Small intestine (tissue), 7 donors: ENCODE measurements around the gene RGS10. TPM values are rescaled to one million over a fixed set of nuclear protein-coding genes. Genes with fewer than 3 reads are reported as not detected.

Experiments
- DNase-seq, 2 donors: peaks; one replicate each; pipeline versions ENCODE4 v3.0.0 to v3.0.0-alpha.2; 2013
- FAIRE-seq: peaks from 2 replicates; lab custom pipeline; 2012; peaks lifted over from hg19 to GRCh38; lab: Jason Lieb, UNC
- H3K27ac ChIP-seq, 3 donors: one replicate each; pipeline ENCODE4 v1.5.1; 2013; ENCODE audit warnings: low read length in 2 of 3, mild to moderate bottlenecking in 2 of 3, control low read depth in 1 of 3, inconsistent platforms in 1 of 3, low read depth in 1 of 3, moderate library complexity in 1 of 3
- H3K27me3 ChIP-seq, 3 donors: one replicate each; pipeline ENCODE4 v1.6.1; 2013; ENCODE audit warnings: low read length in 3 of 3, inconsistent platforms in 1 of 3; ENCODE audit not compliant: control insufficient read depth in 3 of 3, insufficient read depth in 3 of 3
- H3K36me3 ChIP-seq, 3 donors: one replicate each; pipeline ENCODE4 v1.6.1; 2013; ENCODE audit warnings: low read length in 3 of 3, inconsistent platforms in 1 of 3, low read depth in 1 of 3, mild to moderate bottlenecking in 1 of 3, moderate library complexity in 1 of 3; ENCODE audit not compliant: control insufficient read depth in 3 of 3, insufficient read depth in 2 of 3
- H3K4me1 ChIP-seq, 3 donors: one replicate each; pipeline ENCODE4 v1.6.1; 2013; ENCODE audit warnings: low read length in 2 of 3, inconsistent platforms in 1 of 3, low read depth in 1 of 3, mild to moderate bottlenecking in 1 of 3, moderate library complexity in 1 of 3; ENCODE audit not compliant: control insufficient read depth in 3 of 3, insufficient read depth in 2 of 3
- H3K4me3 ChIP-seq, 3 donors: one replicate each; pipeline ENCODE4 v1.5.1; 2013; ENCODE audit warnings: low read length in 3 of 3, control low read depth in 1 of 3, inconsistent platforms in 1 of 3, low read depth in 1 of 3, mild to moderate bottlenecking in 1 of 3, moderate library complexity in 1 of 3
- H3K9me3 ChIP-seq, 2 donors: one replicate each; pipeline ENCODE4 v1.6.1; 2013; ENCODE audit warnings: low read depth in 1 of 2, low read length in 1 of 2; ENCODE audit not compliant: control insufficient read depth in 2 of 2, insufficient read depth in 1 of 2
- WGBS, 3 donors: extraction: QIAGEN DNeasy Blood & Tissue Kit; methylation state at CpG; one replicate each; pipeline ENCODE4 v1.1.7; 2013; 5-methylcytosine and 5-hydroxymethylcytosine counted together
- polyA plus RNA-seq, 4 donors: library from polyadenylated mRNA; stranded (reverse) in 3 of 4; unstranded in 1 of 4; fragments of 200-250 nt in 3 of 4; fragments of 120-200 nt in 1 of 4; gene quantifications; one replicate each; pipeline versions ENCODE4 v1.2.1 to v1.2.3, GENCODE V29; 2013
- donor health status: healthy with polysubstance abuse.
- donor health status: control.
- donor health status: control.
- donor health status: Bipolar disorder and iron deficiency.
- donor health status: healthy.

The RGS10 gene
- polyA plus RNA-seq, 4 donors, result 9.6 to 77.8 (median 41.1) TPM

DNA sequence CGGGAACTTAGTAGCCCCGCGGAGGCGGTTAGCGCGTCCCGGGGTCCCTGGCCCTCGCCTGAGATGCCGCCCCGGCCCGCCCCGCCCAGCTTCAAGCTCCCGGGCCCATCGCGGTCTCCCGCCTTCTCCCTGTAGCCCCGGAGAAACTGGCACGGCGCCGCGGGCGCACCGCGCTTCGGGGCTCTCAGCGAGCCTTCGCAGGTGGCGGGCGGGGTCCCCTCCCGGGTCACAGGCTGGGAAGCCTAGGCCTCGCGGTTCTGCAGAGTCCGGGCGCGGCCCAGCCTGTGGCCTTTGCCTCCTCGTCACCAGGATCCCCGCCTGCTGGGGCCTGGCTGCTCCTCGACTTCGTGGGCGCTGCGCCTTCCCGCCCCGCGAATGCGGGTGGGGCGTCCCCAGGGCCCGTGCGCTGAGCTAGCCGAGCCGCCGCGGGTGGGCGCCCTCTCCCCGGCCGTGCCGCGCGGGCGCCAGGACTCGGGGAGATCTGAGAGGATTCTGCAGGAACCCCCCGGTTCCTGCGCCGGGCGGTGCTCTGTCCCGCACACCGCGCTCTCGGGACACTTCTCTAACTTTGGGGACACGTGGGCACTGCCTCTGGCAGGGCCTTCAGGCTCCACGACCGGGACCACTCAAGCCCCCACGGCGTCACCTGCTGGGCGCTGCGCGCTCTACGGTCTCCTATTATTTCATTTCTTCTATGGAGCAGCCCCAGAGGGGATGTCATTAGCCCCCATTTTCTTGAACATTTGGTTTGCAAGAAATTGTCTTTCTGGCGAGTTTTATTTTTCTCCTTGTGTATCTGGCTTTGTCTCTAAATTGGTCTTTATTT lies 682 bp upstream of the RGS10 start:
- H3K36me3 ChIP-seq, result no peaks in the 10 kb centered on the region
- WGBS, 3 donors, result 1% methylated on average over 54 to 78 of the region's 78 CpGs
- peak; percentile 68 to 84 for DNase-seq
- H3K4me1 ChIP-seq, result no peaks in the 10 kb centered on the region
- no peak for FAIRE-seq
- H3K27ac ChIP-seq, result peak overlapping the region in 2 of 3 donors; percentile 36 to 71
- H3K27me3 ChIP-seq, result peaks cover 0 to 49% (median 0%) of the 10 kb centered on the region in 3 donors
- peak overlapping the region; percentile 32 to 69 (median 41) for H3K4me3 ChIP-seq
- H3K9me3 ChIP-seq, result no peaks in the 10 kb centered on the region

DNA sequence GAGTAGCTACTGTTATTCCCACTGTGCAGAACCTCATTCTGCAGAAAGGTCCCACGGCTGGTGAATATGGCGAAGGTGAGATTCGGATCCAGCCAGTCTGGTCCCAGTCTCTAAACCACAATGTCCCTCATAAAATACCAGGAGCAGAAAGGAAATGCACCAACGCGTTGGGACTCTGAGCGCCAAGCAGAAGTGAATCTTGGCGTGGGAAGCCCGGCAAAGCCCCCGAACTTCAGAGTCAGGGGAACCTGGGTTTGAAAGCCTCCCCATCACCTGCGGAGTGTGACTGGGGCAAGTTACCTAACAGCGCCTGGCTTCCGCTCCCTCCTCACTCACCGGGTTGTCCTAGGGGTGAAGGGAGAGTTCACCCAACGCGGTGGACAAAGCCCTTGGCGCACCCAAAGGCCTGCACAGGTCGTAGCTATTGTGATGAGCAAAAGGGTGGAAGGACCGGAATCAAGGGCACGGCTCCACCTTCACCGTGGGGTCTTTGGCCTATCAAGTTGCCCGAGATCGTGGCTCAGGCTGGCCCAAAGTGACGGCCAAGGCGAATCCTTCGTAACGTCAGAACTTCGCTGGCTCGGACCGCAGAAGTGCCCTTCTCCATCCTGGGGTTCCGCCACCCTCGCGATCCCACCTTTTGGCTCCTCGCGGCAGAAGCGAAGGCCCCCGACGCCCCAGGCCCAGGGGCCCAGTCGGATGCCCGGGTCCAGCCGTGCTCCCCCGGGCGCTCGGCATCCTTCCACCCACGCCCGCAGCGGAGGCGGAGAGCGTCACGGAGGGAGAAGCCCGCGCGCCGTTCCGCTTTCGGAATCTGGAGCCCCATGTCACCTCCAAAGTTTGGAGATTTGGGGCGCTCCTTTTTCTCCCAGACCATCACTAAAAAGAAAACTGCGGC lies 811 bp downstream of the RGS10 start:
- no peaks in the 10 kb centered on the region for H3K9me3 ChIP-seq
- WGBS, 3 donors, result 13 to 30% (median 20%) methylated on average over 57 of the region's 57 CpGs
- H3K27ac ChIP-seq, result peak overlapping the region; percentile 51 to 67 (median 65)
- peak overlapping the region; percentile 56 to 69 (median 68) for H3K4me3 ChIP-seq
- no peaks in the 10 kb centered on the region for H3K36me3 ChIP-seq
- DNase-seq (peak in 1 of 2 donors; percentile 24), FAIRE-seq (no peak)
- peaks cover 0 to 45% (median 0%) of the 10 kb centered on the region in 3 donors for H3K27me3 ChIP-seq
- H3K4me1 ChIP-seq, result no peaks in the 10 kb centered on the region

DNA sequence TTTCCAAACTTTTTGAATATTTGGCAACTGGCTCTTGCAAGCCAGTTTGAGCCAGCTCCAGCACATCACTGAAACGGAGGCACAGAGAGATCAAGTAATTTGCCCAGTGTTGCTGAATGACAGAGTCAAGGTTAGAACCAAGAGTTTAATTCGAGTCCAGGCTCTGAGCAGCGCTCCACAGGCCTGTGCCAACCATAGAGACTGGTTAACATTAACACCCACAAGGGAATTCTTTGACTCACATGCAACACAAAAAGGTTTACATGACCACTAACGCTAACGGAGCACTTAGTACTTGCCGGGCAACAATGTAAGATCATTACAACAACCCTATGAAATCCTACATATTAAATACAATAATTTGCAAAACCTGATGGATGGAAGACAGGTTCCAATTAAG lies 1.5 kb downstream of the RGS10 start:
- peaks cover 0 to 49% (median 0%) of the 10 kb centered on the region in 3 donors for H3K27me3 ChIP-seq
- DNase-seq (no peak), FAIRE-seq (no peak)
- H3K4me3 ChIP-seq, result peak overlapping the region; percentile 1 to 69 (median 56)
- peaks cover 0 to 3% (median 0%) of the 10 kb centered on the region in 3 donors for H3K36me3 ChIP-seq
- H3K4me1 ChIP-seq, result no peaks in the 10 kb centered on the region
- WGBS, 3 donors, result 45 to 54% (median 50%) methylated on average over 6 of the region's 6 CpGs
- H3K9me3 ChIP-seq, result no peaks in the 10 kb centered on the region
- no peak overlapping the region for H3K27ac ChIP-seq

DNA sequence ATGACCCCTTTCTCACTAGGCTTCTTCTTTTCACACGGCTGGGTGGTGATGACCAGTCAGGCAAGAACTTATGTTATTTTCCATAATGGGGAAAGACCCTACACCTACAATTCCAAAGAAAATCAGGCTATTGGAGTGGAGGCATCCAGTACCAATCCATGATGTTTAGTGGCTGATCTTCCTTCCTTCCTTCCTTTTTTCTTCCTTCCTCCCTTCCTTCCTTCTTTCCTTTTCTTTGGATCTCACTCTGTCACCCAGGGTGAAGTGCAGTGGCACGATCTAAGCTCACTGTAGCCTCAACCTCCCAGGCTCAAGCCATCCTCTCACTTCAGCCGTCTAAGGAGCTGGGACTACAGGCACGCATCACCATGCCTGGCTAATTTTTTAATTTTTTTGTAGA lies 2.5 kb downstream of the RGS10 start:
- no peak overlapping the region for H3K4me3 ChIP-seq
- H3K36me3 ChIP-seq, result peaks cover 0 to 3% (median 0%) of the 10 kb centered on the region in 3 donors
- H3K27me3 ChIP-seq, result peaks cover 0 to 45% (median 0%) of the 10 kb centered on the region in 3 donors
- FAIRE-seq (no peak), DNase-seq (no peak)
- H3K9me3 ChIP-seq, result no peaks in the 10 kb centered on the region
- peak overlapping the region in 1 of 3 donors; percentile 36 for H3K27ac ChIP-seq
- 81 to 88% (median 84%) methylated on average over 4 of the region's 4 CpGs for WGBS, 3 donors
- H3K4me1 ChIP-seq, result no peaks in the 10 kb centered on the region

DNA sequence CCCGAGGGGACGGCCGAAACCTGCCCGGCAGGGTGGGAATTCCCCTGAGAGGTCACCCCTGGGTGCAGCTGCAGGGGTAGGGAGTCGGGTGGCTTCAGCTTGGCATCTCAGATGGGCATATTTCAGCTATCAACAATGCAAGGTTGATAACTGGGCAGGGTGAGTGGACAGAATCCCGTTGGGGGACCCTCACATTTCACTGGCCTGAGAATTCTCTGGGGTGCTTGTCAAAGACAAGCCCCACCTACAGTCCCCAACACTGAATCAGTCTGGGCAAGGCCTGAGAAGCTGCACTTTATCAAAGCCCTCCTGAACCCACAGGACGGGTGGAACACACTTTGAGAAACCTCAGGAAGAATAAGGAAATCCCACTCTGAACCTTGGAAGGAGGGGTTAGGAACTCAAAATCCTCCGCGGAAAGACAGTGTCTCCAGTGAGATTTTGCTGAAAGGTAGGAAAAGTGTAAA lies 3.1 kb downstream of the RGS10 start:
- Histone ChIP-seq H3K27ac (peak overlapping the region in 1 of 3 donors; percentile 53), H3K9me3 (no peaks in the 10 kb centered on the region), H3K4me1 (no peaks in the 10 kb centered on the region), H3K4me3 (no peak overlapping the region), H3K36me3 (peaks cover 0 to 3% (median 0%) of the 10 kb centered on the region in 3 donors), H3K27me3 (peaks cover 0 to 41% (median 0%) of the 10 kb centered on the region in 3 donors)
- WGBS, 3 donors, result 57 to 60% (median 58%) methylated on average over 9 of the region's 9 CpGs
- FAIRE-seq, result no peak
- no peak for DNase-seq

DNA sequence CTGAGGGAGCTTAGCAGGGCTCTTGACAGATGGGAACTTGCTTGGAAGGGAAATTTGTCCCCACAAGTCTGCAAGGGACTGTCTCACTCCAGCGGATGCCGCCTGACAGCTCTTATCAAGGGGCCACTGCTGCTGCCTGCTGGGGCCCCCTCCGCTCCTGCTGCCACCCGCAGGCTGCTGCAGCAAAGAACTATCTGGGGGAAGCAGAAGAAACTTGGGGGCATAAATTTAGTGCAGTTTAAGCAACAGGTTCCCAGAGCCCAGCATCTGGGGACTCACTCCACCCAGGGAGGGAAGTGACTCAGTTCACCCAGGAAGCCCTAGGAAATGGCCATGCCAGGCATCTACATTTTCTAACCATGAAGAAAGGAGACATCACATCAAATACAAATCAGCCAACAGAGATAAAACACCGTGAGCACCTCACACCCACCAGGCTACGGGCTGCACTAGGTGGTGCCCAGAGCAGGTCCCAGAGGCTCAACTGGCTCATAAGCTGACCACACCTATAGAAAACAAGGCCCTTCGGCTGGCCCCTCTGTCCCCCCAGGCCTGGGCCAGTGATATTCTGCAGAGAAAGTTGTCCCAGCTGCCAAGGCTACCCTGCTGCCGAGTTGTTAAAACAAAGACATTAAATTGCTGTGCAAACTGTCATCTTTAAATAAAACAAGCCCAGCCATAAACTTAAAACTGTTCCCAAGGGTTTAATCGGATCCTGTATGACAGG lies 3.7 kb downstream of the RGS10 start:
- H3K27ac ChIP-seq, result peak overlapping the region in 1 of 3 donors; percentile 55
- no peak overlapping the region for H3K4me3 ChIP-seq
- FAIRE-seq (no peak), DNase-seq (no peak)
- peaks cover 0 to 3% (median 0%) of the 10 kb centered on the region in 3 donors for H3K36me3 ChIP-seq
- H3K9me3 ChIP-seq, result no peaks in the 10 kb centered on the region
- WGBS, 3 donors, result 47 to 58% (median 56%) methylated on average over 9 of the region's 9 CpGs
- H3K4me1 ChIP-seq, result no peaks in the 10 kb centered on the region
- peaks cover 0 to 35% (median 0%) of the 10 kb centered on the region in 3 donors for H3K27me3 ChIP-seq

DNA sequence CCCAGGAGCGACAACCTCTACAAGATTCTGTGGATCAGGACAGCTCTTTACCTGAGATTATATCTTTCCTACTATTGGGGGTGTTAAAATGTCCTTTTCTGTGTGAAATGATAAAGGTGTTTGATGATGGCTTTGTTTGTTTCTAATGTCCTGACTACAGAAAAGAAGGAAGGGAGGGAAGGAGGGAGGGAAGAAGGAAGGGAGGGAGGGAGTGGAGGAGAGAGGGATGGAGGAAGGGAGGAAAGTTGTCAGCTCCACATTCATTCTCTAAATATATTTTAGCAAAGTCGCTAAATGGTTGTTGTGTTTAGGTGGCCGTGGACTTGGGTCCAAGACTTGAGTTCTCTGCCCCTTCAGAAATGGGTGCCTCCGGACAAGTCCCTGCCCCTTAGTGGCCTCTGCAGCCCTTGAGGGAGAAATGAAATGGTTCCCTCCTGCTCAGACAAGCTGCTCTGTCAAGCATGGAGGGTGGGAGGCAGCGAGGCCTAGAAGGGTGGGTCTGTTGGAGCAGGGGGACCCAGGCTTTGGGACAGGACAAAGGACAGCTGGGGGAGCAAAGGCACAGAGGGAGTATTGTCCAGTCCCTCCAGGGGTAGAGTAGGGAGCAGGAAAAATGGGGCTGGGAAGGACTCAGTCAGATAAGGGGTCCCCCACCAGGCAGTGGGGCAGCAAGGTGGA lies 4.4 kb downstream of the RGS10 start:
- no peak for DNase-seq
- peaks cover 0 to 30% (median 0%) of the 10 kb centered on the region in 3 donors for H3K27me3 ChIP-seq
- FAIRE-seq, result no peak
- 65 to 84% (median 65%) methylated on average over 5 of the region's 5 CpGs for WGBS, 3 donors
- peaks cover 0 to 3% (median 0%) of the 10 kb centered on the region in 3 donors for H3K36me3 ChIP-seq
- H3K4me3 ChIP-seq, result no peak overlapping the region
- H3K4me1 ChIP-seq, result no peaks in the 10 kb centered on the region
- H3K27ac ChIP-seq, result peak overlapping the region in 1 of 3 donors; percentile 55
- H3K9me3 ChIP-seq, result no peaks in the 10 kb centered on the region
